Ascending aorta (tissue), 2 donors: Measurements from ENCODE around the gene PCBP3. TPM values are rescaled to one million over a fixed set of nuclear protein-coding genes. Genes with fewer than 3 reads are reported as not detected.
A peak's percentile ranks its signal among the peaks of the same experiment; 100 is the strongest.

ENCODE experiments used
- DNase-seq, 2 donors: peaks; one replicate each; pipeline ENCODE4 v3.0.0-alpha.2; 2019; ENCODE audit warnings: low spot score in 2 of 2
- H3K27ac ChIP-seq, 2 donors: fragments of 200-600 bp; sonication (generic); one replicate each; pipeline ENCODE4 v1.5.1; 2016 to 2017; ENCODE audit warnings: mild to moderate bottlenecking in 1 of 2
- H3K27me3 ChIP-seq: fragments of 200-600 bp; sonication (generic); one replicate; pipeline ENCODE4 v1.5.1; 2017
- H3K36me3 ChIP-seq, 2 donors: fragments of 200-600 bp; sonication (generic); one replicate each; pipeline ENCODE4 v1.5.1; 2016
- H3K4me1 ChIP-seq, 2 donors: fragments of 200-600 bp; sonication (generic); one replicate each; pipeline ENCODE4 v1.5.1; 2016 to 2017; ENCODE audit warnings: mild to moderate bottlenecking in 1 of 2
- H3K4me3 ChIP-seq, 2 donors: fragments of 200-600 bp; sonication (generic); one replicate each; pipeline ENCODE4 v1.5.1; 2016 to 2017; ENCODE audit warnings: mild to moderate bottlenecking in 1 of 2
- H3K9me3 ChIP-seq, 2 donors: fragments of 200-600 bp; sonication (generic); one replicate each; pipeline ENCODE4 v1.5.1; 2016
- intact Hi-C: fragments of 100-400 bp; cut with DNase I; formaldehyde crosslinking; loops from one replicate; pipeline ENCODE4 v1.15.1; 2023
- total RNA-seq: library from RNA; depleted of rRNA; stranded (reverse); fragments of >200 nt; gene quantifications from one replicate; pipeline ENCODE4 v1.1.0, GENCODE V29; 2016
- TF ChIP-seq, protein P1 (sequence below), 3 experiments: fragments of 200-600 bp in 2 of 3; fragments of 450-650 bp in 1 of 3; sonication (generic) in 2 of 3; IDR thresholded peaks; one replicate each; pipeline ENCODE4 v1.5.1; 2016 to 2019; ENCODE audit warnings: antibody characterized with exemption in 3 of 3, mild to moderate bottlenecking in 1 of 3, moderate library complexity in 1 of 3

PCBP3 gene
- total RNA-seq, 1 donor from 2014 or later: not detected

DNA sequence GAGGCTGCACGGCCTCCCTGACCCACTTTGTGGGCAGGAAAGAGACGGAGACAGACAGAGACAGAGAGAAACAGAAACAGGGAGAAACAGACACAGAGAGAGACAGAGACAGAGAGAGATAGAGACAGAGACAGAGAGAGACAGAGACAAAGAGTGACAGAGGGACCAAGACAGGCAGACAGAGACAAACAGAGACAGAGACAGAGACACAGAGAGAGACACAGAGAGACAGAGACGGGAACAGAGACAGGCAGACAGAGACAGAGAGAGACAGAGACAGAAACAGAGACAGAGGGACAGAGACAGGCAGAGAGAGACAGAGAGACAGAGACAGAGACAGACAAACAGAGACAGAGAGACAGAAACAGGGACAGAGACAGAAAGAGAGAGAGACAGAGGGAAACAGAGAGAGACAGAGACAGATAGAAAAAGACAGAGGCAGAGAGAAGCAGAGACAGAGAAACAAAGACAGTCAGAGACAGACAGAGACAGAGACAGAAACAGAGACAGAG is 341.1 kb downstream of the PCBP3 start:
- Histone ChIP-seq H3K4me3 (peak overlapping the region in 1 of 2 donors; percentile 100), H3K27me3 (no peaks in the 10 kb centered on the region), H3K36me3 (peaks cover 50 to 51% of the 10 kb centered on the region in 2 donors), H3K4me1 (peaks cover 9 to 24% of the 10 kb centered on the region in 2 donors), H3K9me3 (no peaks in the 10 kb centered on the region), H3K27ac (peak overlapping the region; percentile 92 to 93)
- no peak for DNase-seq
- TF ChIP-seq, protein P1, sequence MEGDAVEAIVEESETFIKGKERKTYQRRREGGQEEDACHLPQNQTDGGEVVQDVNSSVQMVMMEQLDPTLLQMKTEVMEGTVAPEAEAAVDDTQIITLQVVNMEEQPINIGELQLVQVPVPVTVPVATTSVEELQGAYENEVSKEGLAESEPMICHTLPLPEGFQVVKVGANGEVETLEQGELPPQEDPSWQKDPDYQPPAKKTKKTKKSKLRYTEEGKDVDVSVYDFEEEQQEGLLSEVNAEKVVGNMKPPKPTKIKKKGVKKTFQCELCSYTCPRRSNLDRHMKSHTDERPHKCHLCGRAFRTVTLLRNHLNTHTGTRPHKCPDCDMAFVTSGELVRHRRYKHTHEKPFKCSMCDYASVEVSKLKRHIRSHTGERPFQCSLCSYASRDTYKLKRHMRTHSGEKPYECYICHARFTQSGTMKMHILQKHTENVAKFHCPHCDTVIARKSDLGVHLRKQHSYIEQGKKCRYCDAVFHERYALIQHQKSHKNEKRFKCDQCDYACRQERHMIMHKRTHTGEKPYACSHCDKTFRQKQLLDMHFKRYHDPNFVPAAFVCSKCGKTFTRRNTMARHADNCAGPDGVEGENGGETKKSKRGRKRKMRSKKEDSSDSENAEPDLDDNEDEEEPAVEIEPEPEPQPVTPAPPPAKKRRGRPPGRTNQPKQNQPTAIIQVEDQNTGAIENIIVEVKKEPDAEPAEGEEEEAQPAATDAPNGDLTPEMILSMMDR (IDR thresholded peaks at IDR 0.05): no peak
- intact Hi-C loops: no loop called here

DNA sequence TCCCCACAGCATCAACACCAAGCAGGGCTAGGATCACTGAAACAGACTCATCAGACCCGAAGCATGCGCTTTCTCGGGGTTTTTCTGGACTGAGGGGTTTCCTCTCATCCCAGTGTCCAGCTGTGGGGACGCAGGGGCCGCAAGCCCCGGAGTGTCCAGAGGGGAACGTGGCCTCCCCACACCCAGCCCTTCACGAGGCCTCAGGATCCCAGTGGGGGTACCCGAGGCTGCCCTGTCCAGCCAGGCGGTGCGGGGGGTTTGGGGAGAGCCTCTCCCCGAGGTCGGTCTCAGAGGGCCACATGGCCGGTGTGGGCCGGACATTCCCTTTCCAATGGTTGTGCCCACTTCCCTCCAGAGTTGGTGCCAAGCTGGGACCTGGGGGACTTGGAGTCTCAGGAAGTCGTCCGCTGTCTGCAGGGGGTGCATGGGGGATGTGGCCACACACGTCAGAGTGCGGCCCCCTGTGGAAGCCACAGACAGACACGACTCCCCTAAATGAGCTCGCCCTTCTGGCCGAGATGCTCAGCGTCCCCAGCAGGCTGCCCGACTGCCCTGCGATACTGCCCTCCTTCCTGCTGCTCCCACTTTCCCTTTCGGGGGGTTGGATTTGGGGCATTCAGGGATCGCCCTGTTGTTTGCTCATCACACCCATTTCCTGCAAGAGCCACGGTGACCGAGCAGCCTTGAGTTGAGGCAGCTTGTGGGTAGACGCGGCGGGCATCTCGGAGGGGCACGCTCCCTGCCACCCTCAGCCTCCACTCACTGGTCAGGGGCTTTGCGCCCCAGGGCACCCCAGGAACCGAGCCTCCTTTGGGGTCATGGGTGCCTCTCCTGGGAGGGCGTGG is 342.2 kb downstream of the PCBP3 start:
- peaks cover 61 to 62% of the 10 kb centered on the region in 2 donors for H3K36me3 ChIP-seq
- DNase-seq: no peak
- TF ChIP-seq, protein P1 (IDR thresholded peaks at IDR 0.05): no peak
- no peaks in the 10 kb centered on the region for H3K27me3 ChIP-seq
- peak overlapping the region; percentile 92 to 93 for H3K27ac ChIP-seq
- H3K4me1 ChIP-seq: peaks cover 9 to 24% of the 10 kb centered on the region in 2 donors
- intact Hi-C loops: no loop called here
- no peaks in the 10 kb centered on the region for H3K9me3 ChIP-seq
- no peak overlapping the region for H3K4me3 ChIP-seq

DNA sequence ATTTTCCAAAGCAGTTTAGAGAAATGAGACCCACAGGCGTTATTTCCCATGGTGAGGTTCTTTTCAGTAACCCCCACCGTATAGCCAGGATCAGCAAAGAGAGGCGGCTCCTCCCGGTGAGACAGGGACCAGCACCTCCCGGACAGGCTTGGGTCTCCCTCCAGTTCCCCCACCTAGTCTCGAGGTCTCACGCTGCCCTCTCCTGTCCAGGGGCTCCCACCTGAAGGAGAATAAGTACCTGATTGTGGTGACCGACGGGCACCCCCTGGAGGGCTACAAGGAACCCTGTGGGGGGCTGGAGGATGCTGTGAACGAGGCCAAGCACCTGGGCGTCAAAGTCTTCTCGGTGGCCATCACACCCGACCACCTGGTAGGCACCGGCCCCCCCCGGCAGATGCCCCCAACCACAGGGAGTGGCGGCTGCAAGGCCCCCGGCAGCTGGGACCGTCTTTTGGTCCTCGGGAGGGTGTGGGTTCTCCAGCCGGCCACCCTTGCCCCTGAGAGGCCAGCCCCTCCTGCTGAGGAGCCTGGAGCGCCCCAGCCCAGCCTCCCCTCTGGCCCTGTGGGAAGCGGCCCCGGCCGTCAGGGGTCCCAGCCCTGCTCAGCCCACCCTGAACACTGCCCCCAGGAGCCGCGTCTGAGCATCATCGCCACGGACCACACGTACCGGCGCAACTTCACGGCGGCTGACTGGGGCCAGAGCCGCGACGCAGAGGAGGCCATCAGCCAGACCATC is 343.0 kb downstream of the PCBP3 start:
- Histone ChIP-seq H3K36me3 (peaks cover 69 to 70% of the 10 kb centered on the region in 2 donors), H3K4me3 (no peak overlapping the region), H3K4me1 (peaks cover 9 to 18% of the 10 kb centered on the region in 2 donors), H3K9me3 (no peaks in the 10 kb centered on the region), H3K27me3 (no peaks in the 10 kb centered on the region), H3K27ac (peak overlapping the region; percentile 46 to 93)
- intact Hi-C loops: no loop called here
- DNase-seq: no peak
- TF ChIP-seq, protein P1 (IDR thresholded peaks at IDR 0.05): no peak

DNA sequence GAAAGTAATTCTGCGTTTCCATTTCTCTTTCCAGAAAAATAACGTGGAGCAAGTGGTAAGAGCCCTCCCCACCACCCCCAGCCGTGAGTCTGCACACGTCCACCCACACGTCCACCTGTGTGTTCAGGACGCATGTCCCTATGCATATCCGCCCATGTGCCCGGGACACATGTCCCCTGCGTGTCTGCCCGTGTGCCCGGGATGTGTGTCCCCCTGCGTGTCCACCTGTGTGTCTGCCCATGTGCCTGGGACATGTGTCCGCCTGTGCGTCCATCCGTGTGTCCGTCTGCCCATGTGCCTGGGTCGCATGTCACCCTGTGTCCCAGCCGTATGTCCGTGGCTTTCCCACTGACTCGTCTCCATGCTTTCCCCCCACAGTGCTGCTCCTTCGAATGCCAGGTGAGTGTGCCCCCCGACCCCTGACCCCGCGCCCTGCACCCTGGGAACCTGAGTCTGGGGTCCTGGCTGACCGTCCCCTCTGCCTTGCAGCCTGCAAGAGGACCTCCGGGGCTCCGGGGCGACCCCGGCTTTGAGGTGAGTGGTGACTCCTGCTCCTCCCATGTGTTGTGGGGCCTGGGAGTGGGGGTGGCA is 343.7 kb downstream of the PCBP3 start:
- H3K27ac ChIP-seq: peak overlapping the region; percentile 46 to 93

More for the DNA sequence above, 343.7 kb downstream of the PCBP3 start:
- intact Hi-C loops: no loop called here
- Histone ChIP-seq H3K27me3 (no peaks in the 10 kb centered on the region), H3K9me3 (no peaks in the 10 kb centered on the region), H3K4me1 (peaks cover 9 to 18% of the 10 kb centered on the region in 2 donors), H3K4me3 (no peak overlapping the region), H3K36me3 (peaks cover 76 to 77% of the 10 kb centered on the region in 2 donors)
- TF ChIP-seq, protein P1 (IDR thresholded peaks at IDR 0.05): no peak
- peak in 1 of 2 donors; percentile 63 for DNase-seq
